Heart left ventricle (tissue), 13 donors: Measurements from ENCODE around the gene NINJ1.

ENCODE experiments used
- POLR2A ChIP-seq, 2 donors: fragments of 450-650 bp; IDR thresholded peaks; one replicate each; pipeline ENCODE4 v1.6.1; 2017; ENCODE audit warnings: antibody characterized with exemption in 2 of 2, mild to moderate bottlenecking in 2 of 2, moderate library complexity in 2 of 2
- TF ChIP-seq, protein P1 (sequence below), 12 donors: fragments of 200-600 bp; sonication (generic) in 4 of 12; IDR thresholded peaks; one replicate each; pipeline versions ENCODE4 v1.5.0 to v1.8.0; 2018 to 2022; ENCODE audit warnings: antibody characterized with exemption in 12 of 12, mild to moderate bottlenecking in 5 of 12
- donor health status: ischemic (EF 13 %, LVEDD 7.1; RV severe dilation, severe dysfunction).
- donor health status: DM: no; HTN: yes; CAD: no.
- donor health status: DM: no; HTN: no; CAD: no.
- donor health status: ischemic (EF 25% LVEDD 6.9; RV normal size, moderate dysfunction).
- donor health status: ischemic (EF 25% LVEDD 5.7; RV mildly dilated, moderate dysfunction).
- donor health status: ischemic (EF 35%, LVEDD 5.7; RV mildly dilated, moderate dysfunction).
- donor health status: nonischemic (EF 11% LVEDD 7.7; RV severe dilation, severe dysfunction).
- donor health status: DM: yes; HTN: yes; CAD: no.
- donor health status: PGD.
- donor health status: ischemic (EF 29% LVEDD 5.4; RV normal size, mild dysfunction).
- donor health status: nonischemic (EF 23%, LVEDD 6.1; RV moderate dilation, normal function).

DNA sequence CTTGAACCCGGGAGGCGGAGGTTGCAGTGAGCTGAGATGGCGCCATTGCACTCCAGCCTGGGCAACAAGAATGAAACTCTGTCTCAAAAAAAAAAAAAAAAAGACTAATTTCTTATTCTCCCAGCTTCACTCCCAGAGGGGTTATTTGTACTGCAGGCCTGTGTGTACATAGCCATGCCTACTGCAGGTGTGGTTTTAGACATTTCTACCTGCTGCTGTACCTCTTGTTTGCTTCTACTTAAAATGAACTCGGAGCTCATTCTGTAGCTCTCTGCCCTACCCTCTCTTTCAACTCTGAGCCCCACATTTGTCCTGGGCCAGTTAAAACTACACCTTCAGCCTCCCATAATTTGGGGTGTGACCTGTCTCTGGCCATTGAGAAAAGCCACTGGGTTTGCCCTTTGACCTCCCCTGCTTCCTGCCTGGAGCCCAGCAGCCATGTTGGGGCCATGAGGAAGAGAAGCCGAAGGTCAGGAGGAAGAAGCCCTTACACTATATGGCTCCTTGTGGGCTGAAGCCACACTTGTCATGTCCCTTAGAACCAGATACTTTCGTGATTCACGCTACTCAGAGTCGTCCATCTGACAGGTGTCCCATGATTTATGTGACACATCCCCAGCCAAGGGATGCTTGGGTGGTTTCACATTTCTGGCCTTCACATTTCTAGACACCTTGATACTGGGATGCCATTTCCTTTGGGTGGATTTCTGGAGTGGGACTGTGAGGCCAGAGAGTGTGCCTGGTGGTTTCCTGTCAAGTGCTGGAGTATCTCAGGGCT is 47.4 kb downstream of the NINJ1 start:
- TF ChIP-seq, protein P1, sequence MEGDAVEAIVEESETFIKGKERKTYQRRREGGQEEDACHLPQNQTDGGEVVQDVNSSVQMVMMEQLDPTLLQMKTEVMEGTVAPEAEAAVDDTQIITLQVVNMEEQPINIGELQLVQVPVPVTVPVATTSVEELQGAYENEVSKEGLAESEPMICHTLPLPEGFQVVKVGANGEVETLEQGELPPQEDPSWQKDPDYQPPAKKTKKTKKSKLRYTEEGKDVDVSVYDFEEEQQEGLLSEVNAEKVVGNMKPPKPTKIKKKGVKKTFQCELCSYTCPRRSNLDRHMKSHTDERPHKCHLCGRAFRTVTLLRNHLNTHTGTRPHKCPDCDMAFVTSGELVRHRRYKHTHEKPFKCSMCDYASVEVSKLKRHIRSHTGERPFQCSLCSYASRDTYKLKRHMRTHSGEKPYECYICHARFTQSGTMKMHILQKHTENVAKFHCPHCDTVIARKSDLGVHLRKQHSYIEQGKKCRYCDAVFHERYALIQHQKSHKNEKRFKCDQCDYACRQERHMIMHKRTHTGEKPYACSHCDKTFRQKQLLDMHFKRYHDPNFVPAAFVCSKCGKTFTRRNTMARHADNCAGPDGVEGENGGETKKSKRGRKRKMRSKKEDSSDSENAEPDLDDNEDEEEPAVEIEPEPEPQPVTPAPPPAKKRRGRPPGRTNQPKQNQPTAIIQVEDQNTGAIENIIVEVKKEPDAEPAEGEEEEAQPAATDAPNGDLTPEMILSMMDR (IDR thresholded peaks at IDR 0.05): no peak
- TF ChIP-seq POLR2A (IDR thresholded peaks at IDR 0.05): no peak
